ENCODE data around the gene RGS7BP.
"Not testable (repeated sequence)": the region's sequence is repeated elsewhere in the genome, so short reads cannot be mapped to it uniquely, and the experiment has no call there.

RGS7BP gene

DNA sequence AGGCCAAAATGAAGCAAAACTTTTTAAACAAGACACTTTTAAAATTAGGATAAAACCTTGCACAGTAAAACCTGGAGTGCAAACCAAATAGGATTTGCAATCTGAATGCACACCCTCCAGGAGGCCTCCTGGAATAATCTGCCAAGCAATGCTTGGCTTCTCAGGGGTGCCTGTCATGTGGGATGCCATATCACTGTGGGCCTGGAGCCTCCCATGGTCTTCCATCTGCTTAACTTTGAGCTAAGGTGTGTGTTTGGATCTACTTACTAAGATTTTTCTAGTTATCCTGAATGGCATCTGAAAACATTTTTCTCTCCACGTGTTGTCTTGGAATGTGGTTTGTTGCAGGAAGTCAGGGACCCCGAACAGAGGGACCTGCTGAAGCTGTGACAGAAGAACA, 52.1 kb downstream of the RGS7BP start:
- H3K9me3 ChIP-seq (ENCODE audit: control insufficient read depth in 2 of 2, low read length in 2 of 2): no peaks in the 10 kb centered on the region
- H3K9ac ChIP-seq (ENCODE audit: low read length in 2 of 2): no peak overlapping the region
- H3K27me3 ChIP-seq (ENCODE audit: control insufficient read depth in 1 of 2, insufficient read depth in 2 of 2, low read length in 2 of 2): no peaks in the 10 kb centered on the region
- H3K36me3 ChIP-seq (ENCODE audit: control insufficient read depth in 2 of 2, insufficient read depth in 2 of 2, low read length in 2 of 2): no peaks in the 10 kb centered on the region
- H3K27ac ChIP-seq (ENCODE audit: low read length): no peak overlapping the region
- no peaks in the 10 kb centered on the region for H3K4me1 ChIP-seq (ENCODE audit: control insufficient read depth, insufficient read depth, low read length)
- H3K4me3 ChIP-seq (ENCODE audit: low read length in 2 of 2): no peak overlapping the region

GRCh38 chr5:64558641-64559040, 52.8 kb downstream of the RGS7BP start:
- not testable (repeated sequence) for H3K9ac ChIP-seq (ENCODE audit: low read length in 2 of 2); H3K36me3 ChIP-seq (ENCODE audit: control insufficient read depth in 2 of 2, insufficient read depth in 2 of 2, low read length in 2 of 2); H3K4me3 ChIP-seq (ENCODE audit: low read length in 2 of 2); H3K4me1 ChIP-seq (ENCODE audit: control insufficient read depth, insufficient read depth, low read length); H3K27me3 ChIP-seq (ENCODE audit: control insufficient read depth in 1 of 2, insufficient read depth in 2 of 2, low read length in 2 of 2); H3K9me3 ChIP-seq (ENCODE audit: control insufficient read depth in 2 of 2, low read length in 2 of 2); H3K27ac ChIP-seq (ENCODE audit: low read length)

GRCh38 chr5:64566310-64566916, 60.6 kb downstream of the RGS7BP start:
- Histone ChIP-seq H3K36me3 (ENCODE audit: control insufficient read depth in 2 of 2, insufficient read depth in 2 of 2, low read length in 2 of 2) (no peaks in the 10 kb centered on the region), H3K9ac (ENCODE audit: low read length in 2 of 2) (no peak overlapping the region), H3K4me3 (ENCODE audit: low read length in 2 of 2) (no peak overlapping the region), H3K4me1 (ENCODE audit: control insufficient read depth, insufficient read depth, low read length) (no peaks in the 10 kb centered on the region), H3K27ac (ENCODE audit: low read length) (no peak overlapping the region), H3K9me3 (ENCODE audit: control insufficient read depth in 2 of 2, low read length in 2 of 2) (no peaks in the 10 kb centered on the region), H3K27me3 (ENCODE audit: control insufficient read depth in 1 of 2, insufficient read depth in 2 of 2, low read length in 2 of 2) (no peaks in the 10 kb centered on the region)

GRCh38 chr5:64569858-64570257, 64.0 kb downstream of the RGS7BP start:
- Histone ChIP-seq H3K4me3 (ENCODE audit: low read length in 2 of 2) (no peak overlapping the region), H3K27ac (ENCODE audit: low read length) (no peak overlapping the region), H3K9me3 (ENCODE audit: control insufficient read depth in 2 of 2, low read length in 2 of 2) (no peaks in the 10 kb centered on the region), H3K36me3 (ENCODE audit: control insufficient read depth in 2 of 2, insufficient read depth in 2 of 2, low read length in 2 of 2) (no peaks in the 10 kb centered on the region), H3K9ac (ENCODE audit: low read length in 2 of 2) (no peak overlapping the region), H3K27me3 (ENCODE audit: control insufficient read depth in 1 of 2, insufficient read depth in 2 of 2, low read length in 2 of 2) (no peaks in the 10 kb centered on the region), H3K4me1 (ENCODE audit: control insufficient read depth, insufficient read depth, low read length) (no peaks in the 10 kb centered on the region)

GRCh38 chr5:64570395-64570996, 64.7 kb downstream of the RGS7BP start:
- H3K4me1 ChIP-seq (ENCODE audit: control insufficient read depth, insufficient read depth, low read length): no peaks in the 10 kb centered on the region
- H3K27ac ChIP-seq (ENCODE audit: low read length): no peak overlapping the region
- no peaks in the 10 kb centered on the region for H3K9me3 ChIP-seq (ENCODE audit: control insufficient read depth in 2 of 2, low read length in 2 of 2)

GRCh38 chr5:64575561-64575960, 69.7 kb downstream of the RGS7BP start:
- Histone ChIP-seq H3K36me3 (ENCODE audit: control insufficient read depth in 2 of 2, insufficient read depth in 2 of 2, low read length in 2 of 2) (no peaks in the 10 kb centered on the region), H3K9ac (ENCODE audit: low read length in 2 of 2) (no peak overlapping the region), H3K9me3 (ENCODE audit: control insufficient read depth in 2 of 2, low read length in 2 of 2) (no peaks in the 10 kb centered on the region), H3K4me3 (ENCODE audit: low read length in 2 of 2) (no peak overlapping the region), H3K27me3 (ENCODE audit: control insufficient read depth in 1 of 2, insufficient read depth in 2 of 2, low read length in 2 of 2) (no peaks in the 10 kb centered on the region), H3K4me1 (ENCODE audit: control insufficient read depth, insufficient read depth, low read length) (no peaks in the 10 kb centered on the region), H3K27ac (ENCODE audit: low read length) (no peak overlapping the region)

More at GRCh38 chr5:64570395-64570996, 64.7 kb downstream of the RGS7BP start:
- H3K36me3 ChIP-seq (ENCODE audit: control insufficient read depth in 2 of 2, insufficient read depth in 2 of 2, low read length in 2 of 2): no peaks in the 10 kb centered on the region
- H3K27me3 ChIP-seq (ENCODE audit: control insufficient read depth in 1 of 2, insufficient read depth in 2 of 2, low read length in 2 of 2): no peaks in the 10 kb centered on the region
- H3K9ac ChIP-seq (ENCODE audit: low read length in 2 of 2): no peak overlapping the region
- no peak overlapping the region for H3K4me3 ChIP-seq (ENCODE audit: low read length in 2 of 2)

GRCh38 chr5:64576250-64576649, 70.4 kb downstream of the RGS7BP start:
- Histone ChIP-seq H3K27ac (ENCODE audit: low read length) (no peak overlapping the region), H3K4me1 (ENCODE audit: control insufficient read depth, insufficient read depth, low read length) (no peaks in the 10 kb centered on the region), H3K27me3 (ENCODE audit: control insufficient read depth in 1 of 2, insufficient read depth in 2 of 2, low read length in 2 of 2) (no peaks in the 10 kb centered on the region), H3K9ac (ENCODE audit: low read length in 2 of 2) (no peak overlapping the region), H3K4me3 (ENCODE audit: low read length in 2 of 2) (no peak overlapping the region), H3K36me3 (ENCODE audit: control insufficient read depth in 2 of 2, insufficient read depth in 2 of 2, low read length in 2 of 2) (no peaks in the 10 kb centered on the region), H3K9me3 (ENCODE audit: control insufficient read depth in 2 of 2, low read length in 2 of 2) (no peaks in the 10 kb centered on the region)

GRCh38 chr5:64585646-64586045, 79.8 kb downstream of the RGS7BP start:
- Histone ChIP-seq H3K4me1 (ENCODE audit: control insufficient read depth, insufficient read depth, low read length) (peaks cover 3% of the 10 kb centered on the region), H3K9me3 (ENCODE audit: control insufficient read depth in 2 of 2, low read length in 2 of 2) (no peaks in the 10 kb centered on the region), H3K4me3 (ENCODE audit: low read length in 2 of 2) (no peak overlapping the region), H3K27ac (ENCODE audit: low read length) (no peak overlapping the region), H3K36me3 (ENCODE audit: control insufficient read depth in 2 of 2, insufficient read depth in 2 of 2, low read length in 2 of 2) (no peaks in the 10 kb centered on the region), H3K27me3 (ENCODE audit: control insufficient read depth in 1 of 2, insufficient read depth in 2 of 2, low read length in 2 of 2) (no peaks in the 10 kb centered on the region), H3K9ac (ENCODE audit: low read length in 2 of 2) (no peak overlapping the region)

- H3K9me3 ChIP-seq (ENCODE audit: control insufficient read depth in 2 of 2, low read length in 2 of 2): no peaks in the 10 kb centered on the region
- no peaks in the 10 kb centered on the region for H3K36me3 ChIP-seq (ENCODE audit: control insufficient read depth in 2 of 2, insufficient read depth in 2 of 2, low read length in 2 of 2)
- H3K4me1 ChIP-seq (ENCODE audit: control insufficient read depth, insufficient read depth, low read length): peaks cover 3% of the 10 kb centered on the region
- no peaks in the 10 kb centered on the region for H3K27me3 ChIP-seq (ENCODE audit: control insufficient read depth in 1 of 2, insufficient read depth in 2 of 2, low read length in 2 of 2)
- H3K27ac ChIP-seq (ENCODE audit: low read length): no peak overlapping the region
- no peak overlapping the region for H3K9ac ChIP-seq (ENCODE audit: low read length in 2 of 2)
- no peak overlapping the region for H3K4me3 ChIP-seq (ENCODE audit: low read length in 2 of 2)
Measured at GRCh38 chr5:64587370-64587769, 81.6 kb downstream of the RGS7BP start.

DNA sequence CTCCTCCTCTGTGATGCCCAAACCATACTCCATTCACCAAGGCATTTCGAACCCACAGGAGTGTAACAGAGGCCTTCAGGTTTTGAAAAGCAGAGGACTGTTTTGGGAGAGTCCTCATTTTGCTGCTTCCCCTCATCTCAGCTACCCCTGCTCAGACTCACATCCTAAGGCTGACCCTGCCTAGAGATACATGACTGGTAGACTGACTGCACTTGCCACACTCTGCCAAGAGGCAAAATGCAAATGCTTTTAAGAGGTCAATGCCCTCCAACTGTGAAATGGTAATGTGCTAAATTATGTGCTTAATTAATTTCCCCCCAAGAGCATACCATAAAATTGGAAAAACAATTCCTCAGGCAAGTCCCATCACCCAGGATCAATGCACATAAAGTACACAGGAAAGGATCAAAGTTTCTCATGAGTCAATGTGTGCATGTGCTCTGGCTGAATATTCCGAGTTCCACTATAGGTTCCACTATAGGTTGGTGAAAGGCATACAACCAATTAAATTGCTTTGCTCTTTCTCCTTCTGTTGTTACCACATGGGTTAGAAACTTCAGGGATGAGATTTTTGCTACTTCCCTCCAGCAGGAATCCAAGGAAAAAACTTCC, 87.0 kb downstream of the RGS7BP start:
- Histone ChIP-seq H3K27me3 (ENCODE audit: control insufficient read depth in 1 of 2, insufficient read depth in 2 of 2, low read length in 2 of 2) (peaks cover 0 to 1% of the 10 kb centered on the region in 2 donors), H3K4me3 (ENCODE audit: low read length in 2 of 2) (no peak overlapping the region), H3K27ac (ENCODE audit: low read length) (no peak overlapping the region), H3K36me3 (ENCODE audit: control insufficient read depth in 2 of 2, insufficient read depth in 2 of 2, low read length in 2 of 2) (no peaks in the 10 kb centered on the region), H3K9ac (ENCODE audit: low read length in 2 of 2) (no peak overlapping the region), H3K4me1 (ENCODE audit: control insufficient read depth, insufficient read depth, low read length) (peaks cover 2% of the 10 kb centered on the region), H3K9me3 (ENCODE audit: control insufficient read depth in 2 of 2, low read length in 2 of 2) (no peaks in the 10 kb centered on the region)

DNA sequence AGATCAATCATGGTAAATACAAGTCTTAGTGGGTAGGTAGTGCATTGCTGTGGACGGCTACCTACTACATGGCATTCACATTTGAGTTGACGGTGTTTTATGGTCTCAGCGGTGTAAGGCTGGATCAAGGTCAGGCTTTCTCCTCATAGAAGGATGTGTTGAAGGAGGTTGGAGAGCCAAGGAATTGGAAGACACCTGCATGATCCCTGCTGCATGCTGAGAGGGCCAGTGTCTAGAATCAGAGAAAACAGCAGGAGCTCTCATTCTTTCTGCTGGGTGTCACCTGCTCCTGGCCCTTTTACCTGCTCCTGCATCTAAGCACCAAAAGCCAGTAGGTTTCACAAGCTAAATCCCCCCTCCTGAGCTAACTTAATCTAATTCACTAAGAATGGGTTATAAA, 88.2 kb downstream of the RGS7BP start:
- Histone ChIP-seq H3K9ac (ENCODE audit: low read length in 2 of 2) (no peak overlapping the region), H3K27ac (ENCODE audit: low read length) (no peak overlapping the region), H3K4me1 (ENCODE audit: control insufficient read depth, insufficient read depth, low read length) (peaks cover 2% of the 10 kb centered on the region), H3K9me3 (ENCODE audit: control insufficient read depth in 2 of 2, low read length in 2 of 2) (no peaks in the 10 kb centered on the region), H3K36me3 (ENCODE audit: control insufficient read depth in 2 of 2, insufficient read depth in 2 of 2, low read length in 2 of 2) (no peaks in the 10 kb centered on the region), H3K27me3 (ENCODE audit: control insufficient read depth in 1 of 2, insufficient read depth in 2 of 2, low read length in 2 of 2) (peaks cover 0 to 2% of the 10 kb centered on the region in 2 donors), H3K4me3 (ENCODE audit: low read length in 2 of 2) (no peak overlapping the region)

All from stomach smooth muscle (tissue), 2 donors.